Measurements from ENCODE around the gene FAM229A. TPM values are rescaled to one million over a fixed set of nuclear protein-coding genes. Genes with fewer than 3 reads are reported as not detected.

Gene FAM229A
- total and polyA plus RNA-seq, 9 of the 15 experiments (the other 6 are each of a cell fraction or from before 2014, with no cell fraction given): 0.04 to 21.6 (median 7.4) TPM

- Histone ChIP-seq H3K9ac (ENCODE audit: insufficient read depth in 1 of 2, low read depth in 2 of 2, low read length in 2 of 2) (peak overlapping the region in 1 of 2 experiments; percentile 39; a peak in 1 of 4 replicates), H3K9me3 (replicated peaks; ENCODE audit: control insufficient read depth, insufficient read depth, low read depth, low read length) (no peaks in the 10 kb centered on the region), H3K27ac (ENCODE audit: extremely low read depth, low read depth, low read length) (no peak overlapping the region), H3K36me3 (ENCODE audit: control insufficient read depth, insufficient read depth, low read length) (peaks cover 83% of the 10 kb centered on the region), H3K4me1 (replicated peaks in 1 of 2; ENCODE audit: control insufficient read depth in 2 of 2, insufficient read depth in 2 of 2, low read length in 2 of 2) (no peaks in the 10 kb centered on the region), H3K9me1 (ENCODE audit: control insufficient read depth, insufficient read depth, low read length) (no peaks in the 10 kb centered on the region), H3K79me2 (ENCODE audit: control insufficient read depth, insufficient read depth, low read length) (no peaks in the 10 kb centered on the region), H3K4me2 (ENCODE audit: insufficient read depth, low read length) (no peak overlapping the region), H3K4me3 (no peak overlapping the region), H2AFZ (ENCODE audit: low read depth, low read length) (no peak overlapping the region), H3K27me3 (ENCODE audit: control insufficient read depth in 2 of 2, insufficient read depth in 2 of 2, low read length in 2 of 2) (no peaks in the 10 kb centered on the region), H4K20me1 (replicated peaks; ENCODE audit: control insufficient read depth, insufficient read depth, low read length) (0 out of 2 replicates have a peak, but pooled peaks cover 5% of the 10 kb centered on the region)
- 93% methylated on average over 7 of the region's 7 CpGs for WGBS (ENCODE audit: insufficient coverage, low coverage, missing lambda C conversion rate)
- DNase-seq (ENCODE audit: extremely low read depth in 1 of 4, low spot score in 3 of 4): no peak
- ChIA-PET CTCF (ENCODE audit: low intra/inter-chr PET ratio) (no interaction called here), POLR2A (interaction anchor here (0.6 to 4.3 kb wide), 13 partner anchors 8 to 772 kb away, joined by 3 to 36 read pairs (median 4); partner anchors contain the start of genes BSDC1 and MARCKSL1)
- intact Hi-C loops (cut with micrococcal nuclease) (no loop called here), in situ Hi-C loops (cut with MboI) (no loop called here)
- no peak for FAIRE-seq
- BruUV-seq (replicated peaks): no TSS peak
- TF ChIP-seq SREBF2 (CRISPR knock-in tag; IDR thresholded peaks at IDR 0.05): no peak
- peak; percentile 32 for TF ChIP-seq RBM25 (IDR thresholded peaks at IDR 0.05; ENCODE audit: low read depth, low read length, severe bottlenecking)
- no peak for TF ChIP-seq L3MBTL2 (IDR thresholded peaks at IDR 0.05)
- no peak for TF ChIP-seq ZNF77 (CRISPR knock-in tag; IDR thresholded peaks at IDR 0.05)
- no peak for TF ChIP-seq HMGXB4 (CRISPR knock-in tag; IDR thresholded peaks at IDR 0.05)
- peak; percentile 93 for TF ChIP-seq ZNF121 (CRISPR knock-in tag; conservative IDR thresholded peaks at IDR 0.05)
- TF ChIP-seq, protein P1, sequence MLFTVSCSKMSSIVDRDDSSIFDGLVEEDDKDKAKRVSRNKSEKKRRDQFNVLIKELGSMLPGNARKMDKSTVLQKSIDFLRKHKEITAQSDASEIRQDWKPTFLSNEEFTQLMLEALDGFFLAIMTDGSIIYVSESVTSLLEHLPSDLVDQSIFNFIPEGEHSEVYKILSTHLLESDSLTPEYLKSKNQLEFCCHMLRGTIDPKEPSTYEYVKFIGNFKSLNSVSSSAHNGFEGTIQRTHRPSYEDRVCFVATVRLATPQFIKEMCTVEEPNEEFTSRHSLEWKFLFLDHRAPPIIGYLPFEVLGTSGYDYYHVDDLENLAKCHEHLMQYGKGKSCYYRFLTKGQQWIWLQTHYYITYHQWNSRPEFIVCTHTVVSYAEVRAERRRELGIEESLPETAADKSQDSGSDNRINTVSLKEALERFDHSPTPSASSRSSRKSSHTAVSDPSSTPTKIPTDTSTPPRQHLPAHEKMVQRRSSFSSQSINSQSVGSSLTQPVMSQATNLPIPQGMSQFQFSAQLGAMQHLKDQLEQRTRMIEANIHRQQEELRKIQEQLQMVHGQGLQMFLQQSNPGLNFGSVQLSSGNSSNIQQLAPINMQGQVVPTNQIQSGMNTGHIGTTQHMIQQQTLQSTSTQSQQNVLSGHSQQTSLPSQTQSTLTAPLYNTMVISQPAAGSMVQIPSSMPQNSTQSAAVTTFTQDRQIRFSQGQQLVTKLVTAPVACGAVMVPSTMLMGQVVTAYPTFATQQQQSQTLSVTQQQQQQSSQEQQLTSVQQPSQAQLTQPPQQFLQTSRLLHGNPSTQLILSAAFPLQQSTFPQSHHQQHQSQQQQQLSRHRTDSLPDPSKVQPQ (CRISPR knock-in tag; IDR thresholded peaks at IDR 0.05; ENCODE audit: borderline replicate concordance): no peak
- no peak for ATAC-seq
Observed at GRCh38 chr1:32367912-32368635, 5.8 kb upstream of the FAM229A start.

All from K562 (cell line).